Thoracic aorta (tissue), 2 donors: ENCODE data around the gene DNAJC3. TPM values are rescaled to one million over a fixed set of nuclear protein-coding genes. Genes with fewer than 3 reads are reported as not detected.

Source experiments
- ATAC-seq: fragments of 150-250 bp; one replicate; pipeline ENCODE4 v1.8.0; 2017; ENCODE audit warnings: low read depth; ENCODE audit not compliant: insufficient number of reproducible peaks, low FRiP score
- DNase-seq: peaks from one replicate; pipeline ENCODE4 v3.0.0-alpha.2; 2020; ENCODE audit warnings: low spot score
- H3K27ac ChIP-seq, 2 donors: fragments of 200-600 bp; sonication (generic); 1 replicate in 1 of 2; 2 replicates in 1 of 2; pipeline ENCODE4 v1.5.1; 2016; ENCODE audit warnings: mild to moderate bottlenecking in 2 of 2, moderate library complexity in 2 of 2
- H3K27me3 ChIP-seq: fragments of 200-600 bp; sonication (generic); replicated peaks from 2 replicates; pipeline ENCODE4 v1.6.0; 2016; ENCODE audit warnings: mild to moderate bottlenecking; ENCODE audit not compliant: insufficient read depth
- H3K36me3 ChIP-seq: fragments of 200-600 bp; sonication (generic); one replicate; pipeline ENCODE4 v1.5.1; 2016
- H3K4me1 ChIP-seq, 2 donors: fragments of 200-600 bp; sonication (generic); 1 replicate in 1 of 2; 2 replicates in 1 of 2; pipeline versions ENCODE4 v1.5.1 to v1.6.0; 2016; ENCODE audit warnings: low read depth in 2 of 2, mild to moderate bottlenecking in 1 of 2; ENCODE audit not compliant: control insufficient read depth in 1 of 2
- H3K4me3 ChIP-seq: fragments of 200-600 bp; sonication (generic); 2 replicates; pipeline ENCODE4 v1.5.1; 2016; ENCODE audit warnings: mild to moderate bottlenecking
- H3K9me3 ChIP-seq: fragments of 200-600 bp; sonication (generic); 2 replicates; pipeline ENCODE4 v1.5.1; 2016
- CTCF ChIP-seq: fragments of 200-600 bp; sonication (generic); IDR thresholded peaks from one replicate; pipeline ENCODE4 v1.5.1; 2019; ENCODE audit warnings: antibody characterized with exemption
- total RNA-seq, 2 donors: library from RNA; depleted of rRNA; stranded (reverse); fragments of >200 nt; gene quantifications; one replicate each; pipeline versions ENCODE4 v1.1.0 to v1.2.3, GENCODE V29; 2016

Gene DNAJC3
- total RNA-seq, 2 donors from 2014 or later, result 63.4 to 90.1 TPM

GRCh38 chr13:95809429-95809828 is 132.5 kb downstream of the DNAJC3 start:
- no peaks in the 10 kb centered on the region for H3K27me3 ChIP-seq
- DNase-seq (no peak), ATAC-seq (no peak)
- H3K4me1 ChIP-seq, result no peaks in the 10 kb centered on the region
- H3K9me3 ChIP-seq, result peaks cover 23% of the 10 kb centered on the region
- TF ChIP-seq CTCF, result no peak
- H3K36me3 ChIP-seq, result no peaks in the 10 kb centered on the region
- no peak overlapping the region for H3K4me3 ChIP-seq
- no peak overlapping the region for H3K27ac ChIP-seq

GRCh38 chr13:95813139-95813538 is 136.2 kb downstream of the DNAJC3 start:
- Histone ChIP-seq H3K9me3 (peaks cover 14% of the 10 kb centered on the region), H3K27ac (no peak overlapping the region), H3K27me3 (no peaks in the 10 kb centered on the region), H3K4me3 (no peak overlapping the region), H3K4me1 (no peaks in the 10 kb centered on the region), H3K36me3 (peaks cover 5% of the 10 kb centered on the region)
- TF ChIP-seq CTCF, result no peak
- DNase-seq (no peak), ATAC-seq (no peak)

GRCh38 chr13:95814495-95814894 is 137.6 kb downstream of the DNAJC3 start:
- no peaks in the 10 kb centered on the region for H3K27me3 ChIP-seq
- no peak for DNase-seq
- H3K9me3 ChIP-seq, result peaks cover 14% of the 10 kb centered on the region
- no peaks in the 10 kb centered on the region for H3K4me1 ChIP-seq
- H3K4me3 ChIP-seq, result no peak overlapping the region
- no peak overlapping the region for H3K27ac ChIP-seq
- no peak for TF ChIP-seq CTCF
- ATAC-seq, result no peak
- peaks cover 5% of the 10 kb centered on the region for H3K36me3 ChIP-seq

GRCh38 chr13:95822303-95822702 is 145.4 kb downstream of the DNAJC3 start:
- Histone ChIP-seq H3K4me1 (no peaks in the 10 kb centered on the region), H3K27me3 (no peaks in the 10 kb centered on the region), H3K36me3 (peaks cover 7% of the 10 kb centered on the region), H3K9me3 (no peaks in the 10 kb centered on the region), H3K4me3 (no peak overlapping the region), H3K27ac (no peak overlapping the region)
- no peak for TF ChIP-seq CTCF
- ATAC-seq (no peak), DNase-seq (no peak)

GRCh38 chr13:95833126-95833525 is 156.2 kb downstream of the DNAJC3 start:
- ATAC-seq (no peak), DNase-seq (no peak)
- Histone ChIP-seq H3K27ac (no peak overlapping the region), H3K9me3 (no peaks in the 10 kb centered on the region), H3K4me3 (no peak overlapping the region), H3K36me3 (peaks cover 1% of the 10 kb centered on the region), H3K27me3 (no peaks in the 10 kb centered on the region), H3K4me1 (no peaks in the 10 kb centered on the region)
- no peak for TF ChIP-seq CTCF
